ENCODE measurements around the gene NEMP2. TPM values are rescaled to one million over a fixed set of nuclear protein-coding genes. Genes with fewer than 3 reads are reported as not detected.

The NEMP2 gene
- total and polyA plus RNA-seq, 2 of the 4 experiments (the other 2 are of a cell fraction), result 1.1 to 1.3 TPM

- no peak overlapping the region for H2AK5ac ChIP-seq (ENCODE audit: low read depth, low read length)
- peaks cover 3% of the 10 kb centered on the region; the same call in 1 of the 2 replicates for H3K9me1 ChIP-seq (ENCODE audit: insufficient read depth, low read length)
- H2BK5ac ChIP-seq (ENCODE audit: low read depth, low read length, poor library complexity, severe bottlenecking), result no peak overlapping the region
- no peaks in the 10 kb centered on the region for H3K9me3 ChIP-seq (ENCODE audit: control insufficient read depth, insufficient read depth, low read length)
- ATAC-seq (ENCODE audit: low read depth), result no peak
- no peak overlapping the region for H4K8ac ChIP-seq (ENCODE audit: low read depth in 2 of 2, low read length in 2 of 2)
- no peak overlapping the region for H2BK120ac ChIP-seq (ENCODE audit: low read depth, low read length)
- no peaks in the 10 kb centered on the region for H3K4me1 ChIP-seq (ENCODE audit: control insufficient read depth, insufficient read depth, low read length)
- no peak overlapping the region for H3K9ac ChIP-seq (ENCODE audit: low read depth, low read length)
- H2BK15ac ChIP-seq (ENCODE audit: low read depth, low read length), result no peak overlapping the region
- ChIA-PET CTCF (no interaction called here), POLR2A (ENCODE audit: unreplicated experiment) (interaction anchor here (0.5 kb wide), 1 partner anchor 252 kb away, joined by 3 read pairs; no protein-coding TSS in a partner anchor)
- dilution Hi-C loops (cut with HindIII; ENCODE audit: low sequenced_read_pairs, unreplicated experiment), result no loop called here
- H2AK9ac ChIP-seq (replicated peaks; ENCODE audit: low read depth, low read length, poor library complexity), result no peak overlapping the region
- WGBS, 2 experiments (ENCODE audit: extremely low coverage in 2 of 2, insufficient read length in 1 of 2), result no CpG with 5 or more reads among the region's 5 CpGs
- no peak overlapping the region for H4K91ac ChIP-seq (ENCODE audit: insufficient read depth, low read depth, low read length)
- H3K27ac ChIP-seq (ENCODE audit: insufficient read depth, low read length), result no peak overlapping the region
- BruUV-seq (replicated peaks), result no TSS peak
- H3K4ac ChIP-seq (ENCODE audit: low read depth, low read length), result no peak overlapping the region
- no peak overlapping the region for H3K14ac ChIP-seq (replicated peaks; ENCODE audit: low read depth, low read length)
- in situ Hi-C loops (cut with MboI; ENCODE audit: low sequenced_read_pairs), result no loop called here
- no peaks in the 10 kb centered on the region for H3K27me3 ChIP-seq (ENCODE audit: control insufficient read depth, insufficient read depth, low read length)
- H3K36me3 ChIP-seq (ENCODE audit: control insufficient read depth, insufficient read depth, low read length), result no peaks in the 10 kb centered on the region
- intact Hi-C loops (cut with micrococcal nuclease), result no loop called here
- H3K79me1 ChIP-seq (ENCODE audit: low read depth in 1 of 2, low read length in 2 of 2), result no peaks in the 10 kb centered on the region
- no peak overlapping the region for H2BK20ac ChIP-seq (ENCODE audit: low read depth, low read length)
- H3K18ac ChIP-seq (ENCODE audit: low read depth, low read length), result no peak overlapping the region
- H4K5ac ChIP-seq (ENCODE audit: low read depth, low read length), result no peak overlapping the region
- no peak overlapping the region for H2AFZ ChIP-seq (replicated peaks; ENCODE audit: low read length, poor library complexity)
- DNase-seq, result no peak
- TF ChIP-seq POLR2A (IDR thresholded peaks at IDR 0.05; ENCODE audit: low read depth, low read length) (no peak), CEBPB (IDR thresholded peaks at IDR 0.05; ENCODE audit: low read depth, low read length) (no peak), RCOR1 (IDR thresholded peaks at IDR 0.05; ENCODE audit: insufficient replicate concordance, low read length) (no peak), CHD1 (IDR thresholded peaks at IDR 0.05; ENCODE audit: low read depth, low read length) (no peak), NFE2L2 (IDR thresholded peaks at IDR 0.05; ENCODE audit: low read depth, low read length) (no peak), MAZ (IDR thresholded peaks at IDR 0.05; ENCODE audit: borderline replicate concordance, low read depth, low read length) (no peak), ELK1 (IDR thresholded peaks at IDR 0.05; ENCODE audit: borderline replicate concordance, low read depth, low read length) (no peak), RAD21 (IDR thresholded peaks at IDR 0.05; ENCODE audit: low read length) (no peak), FOS (IDR thresholded peaks at IDR 0.05; ENCODE audit: low read depth, low read length) (no peak)
- TF ChIP-seq, protein P1, sequence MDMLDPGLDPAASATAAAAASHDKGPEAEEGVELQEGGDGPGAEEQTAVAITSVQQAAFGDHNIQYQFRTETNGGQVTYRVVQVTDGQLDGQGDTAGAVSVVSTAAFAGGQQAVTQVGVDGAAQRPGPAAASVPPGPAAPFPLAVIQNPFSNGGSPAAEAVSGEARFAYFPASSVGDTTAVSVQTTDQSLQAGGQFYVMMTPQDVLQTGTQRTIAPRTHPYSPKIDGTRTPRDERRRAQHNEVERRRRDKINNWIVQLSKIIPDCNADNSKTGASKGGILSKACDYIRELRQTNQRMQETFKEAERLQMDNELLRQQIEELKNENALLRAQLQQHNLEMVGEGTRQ (IDR thresholded peaks at IDR 0.05; ENCODE audit: low read depth, low read length), result no peak
- TF ChIP-seq, protein P2, sequence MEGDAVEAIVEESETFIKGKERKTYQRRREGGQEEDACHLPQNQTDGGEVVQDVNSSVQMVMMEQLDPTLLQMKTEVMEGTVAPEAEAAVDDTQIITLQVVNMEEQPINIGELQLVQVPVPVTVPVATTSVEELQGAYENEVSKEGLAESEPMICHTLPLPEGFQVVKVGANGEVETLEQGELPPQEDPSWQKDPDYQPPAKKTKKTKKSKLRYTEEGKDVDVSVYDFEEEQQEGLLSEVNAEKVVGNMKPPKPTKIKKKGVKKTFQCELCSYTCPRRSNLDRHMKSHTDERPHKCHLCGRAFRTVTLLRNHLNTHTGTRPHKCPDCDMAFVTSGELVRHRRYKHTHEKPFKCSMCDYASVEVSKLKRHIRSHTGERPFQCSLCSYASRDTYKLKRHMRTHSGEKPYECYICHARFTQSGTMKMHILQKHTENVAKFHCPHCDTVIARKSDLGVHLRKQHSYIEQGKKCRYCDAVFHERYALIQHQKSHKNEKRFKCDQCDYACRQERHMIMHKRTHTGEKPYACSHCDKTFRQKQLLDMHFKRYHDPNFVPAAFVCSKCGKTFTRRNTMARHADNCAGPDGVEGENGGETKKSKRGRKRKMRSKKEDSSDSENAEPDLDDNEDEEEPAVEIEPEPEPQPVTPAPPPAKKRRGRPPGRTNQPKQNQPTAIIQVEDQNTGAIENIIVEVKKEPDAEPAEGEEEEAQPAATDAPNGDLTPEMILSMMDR (conservative IDR thresholded peaks at IDR 0.05; ENCODE audit: low read depth, low read length), result no peak
- no peak overlapping the region for H3K4me3 ChIP-seq (ENCODE audit: insufficient read depth, low read depth, low read length)
- H3K4me2 ChIP-seq (ENCODE audit: low read depth, low read length), result no peak overlapping the region
- no peaks in the 10 kb centered on the region for H4K20me1 ChIP-seq (ENCODE audit: insufficient read depth, low read length)
- no peak overlapping the region for H3K23ac ChIP-seq (ENCODE audit: low read depth, low read length)
- no peak overlapping the region for H3K56ac ChIP-seq (ENCODE audit: extremely low read depth, insufficient read depth, low read length)
Observed at GRCh38 chr2:190460487-190460886, 74.0 kb downstream of the NEMP2 start.
